Ishikawa (cell line): ENCODE data around the gene EGF.

Experiments used
- CEBPB ChIP-seq: IDR thresholded peaks from 2 replicates; pipeline ENCODE4 v1.6.1; 2012
- CREB1 ChIP-seq: IDR thresholded peaks from 2 replicates; pipeline ENCODE4 v1.6.1; 2012; ENCODE audit warnings: low read depth
- EP300 ChIP-seq: IDR thresholded peaks from 2 replicates; pipeline ENCODE4 v1.6.1; 2012; ENCODE audit warnings: borderline replicate concordance
- FOXM1 ChIP-seq: IDR thresholded peaks from 2 replicates; pipeline ENCODE4 v1.6.1; 2012; ENCODE audit warnings: low read depth, borderline replicate concordance
- NFIC ChIP-seq: IDR thresholded peaks from 2 replicates; pipeline ENCODE4 v1.6.1; 2012
- RAD21 ChIP-seq: IDR thresholded peaks from 2 replicates; pipeline ENCODE4 v1.6.1; 2012; ENCODE audit warnings: low read depth
- TAF1 ChIP-seq: IDR thresholded peaks from 2 replicates; pipeline ENCODE4 v1.6.1; 2012; ENCODE audit warnings: low read depth, mild to moderate bottlenecking
- TCF12 ChIP-seq: IDR thresholded peaks from 2 replicates; pipeline ENCODE4 v1.6.1; 2012; ENCODE audit warnings: low read depth
- TEAD4 ChIP-seq: IDR thresholded peaks from 2 replicates; pipeline ENCODE4 v1.6.1; 2012
- USF1 ChIP-seq: IDR thresholded peaks from 2 replicates; pipeline ENCODE4 v1.6.1; 2012
- YY1 ChIP-seq: IDR thresholded peaks from 2 replicates; pipeline ENCODE4 v1.6.1; 2012; ENCODE audit warnings: low read depth
- ZBTB7A ChIP-seq: IDR thresholded peaks from 2 replicates; pipeline ENCODE4 v1.6.1; 2012; ENCODE audit warnings: low read depth
- TF ChIP-seq, protein P1 (sequence below): IDR thresholded peaks from 2 replicates; pipeline ENCODE4 v1.6.1; 2012; ENCODE audit warnings: low read depth, mild to moderate bottlenecking
- TF ChIP-seq, protein P2 (sequence below): IDR thresholded peaks from 2 replicates; pipeline ENCODE4 v1.6.1; 2012

DNA sequence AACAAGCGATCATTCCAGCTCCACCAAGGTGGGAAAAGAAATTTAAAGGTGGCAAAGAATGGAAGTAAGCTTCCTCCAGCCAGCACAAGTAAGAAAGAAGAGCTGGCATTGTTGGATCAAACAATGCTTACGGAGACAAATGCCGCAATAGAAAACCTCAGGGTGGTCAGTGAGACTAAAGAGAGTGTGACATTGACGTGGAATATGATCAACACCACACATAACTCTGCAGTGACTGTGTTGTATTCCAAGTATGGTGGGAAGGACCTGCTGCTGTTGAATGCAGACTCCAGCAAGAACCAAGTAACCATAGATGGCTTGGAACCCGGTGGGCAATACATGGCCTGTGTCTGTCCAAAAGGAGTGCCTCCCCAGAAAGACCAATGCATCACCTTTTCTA lies 42.6 kb upstream of the EGF start:
- TF ChIP-seq EP300 (no peak), TCF12 (no peak), FOXM1 (no peak), RAD21 (no peak), TEAD4 (no peak), YY1 (no peak), TAF1 (no peak), ZBTB7A (no peak), USF1 (no peak), NFIC (no peak), CEBPB (no peak), CREB1 (no peak)
- TF ChIP-seq, protein P1, sequence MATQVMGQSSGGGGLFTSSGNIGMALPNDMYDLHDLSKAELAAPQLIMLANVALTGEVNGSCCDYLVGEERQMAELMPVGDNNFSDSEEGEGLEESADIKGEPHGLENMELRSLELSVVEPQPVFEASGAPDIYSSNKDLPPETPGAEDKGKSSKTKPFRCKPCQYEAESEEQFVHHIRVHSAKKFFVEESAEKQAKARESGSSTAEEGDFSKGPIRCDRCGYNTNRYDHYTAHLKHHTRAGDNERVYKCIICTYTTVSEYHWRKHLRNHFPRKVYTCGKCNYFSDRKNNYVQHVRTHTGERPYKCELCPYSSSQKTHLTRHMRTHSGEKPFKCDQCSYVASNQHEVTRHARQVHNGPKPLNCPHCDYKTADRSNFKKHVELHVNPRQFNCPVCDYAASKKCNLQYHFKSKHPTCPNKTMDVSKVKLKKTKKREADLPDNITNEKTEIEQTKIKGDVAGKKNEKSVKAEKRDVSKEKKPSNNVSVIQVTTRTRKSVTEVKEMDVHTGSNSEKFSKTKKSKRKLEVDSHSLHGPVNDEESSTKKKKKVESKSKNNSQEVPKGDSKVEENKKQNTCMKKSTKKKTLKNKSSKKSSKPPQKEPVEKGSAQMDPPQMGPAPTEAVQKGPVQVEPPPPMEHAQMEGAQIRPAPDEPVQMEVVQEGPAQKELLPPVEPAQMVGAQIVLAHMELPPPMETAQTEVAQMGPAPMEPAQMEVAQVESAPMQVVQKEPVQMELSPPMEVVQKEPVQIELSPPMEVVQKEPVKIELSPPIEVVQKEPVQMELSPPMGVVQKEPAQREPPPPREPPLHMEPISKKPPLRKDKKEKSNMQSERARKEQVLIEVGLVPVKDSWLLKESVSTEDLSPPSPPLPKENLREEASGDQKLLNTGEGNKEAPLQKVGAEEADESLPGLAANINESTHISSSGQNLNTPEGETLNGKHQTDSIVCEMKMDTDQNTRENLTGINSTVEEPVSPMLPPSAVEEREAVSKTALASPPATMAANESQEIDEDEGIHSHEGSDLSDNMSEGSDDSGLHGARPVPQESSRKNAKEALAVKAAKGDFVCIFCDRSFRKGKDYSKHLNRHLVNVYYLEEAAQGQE: no peak
- TF ChIP-seq, protein P2, sequence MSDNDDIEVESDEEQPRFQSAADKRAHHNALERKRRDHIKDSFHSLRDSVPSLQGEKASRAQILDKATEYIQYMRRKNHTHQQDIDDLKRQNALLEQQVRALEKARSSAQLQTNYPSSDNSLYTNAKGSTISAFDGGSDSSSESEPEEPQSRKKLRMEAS: no peak
